ENCODE results near the gene PVALB.

PVALB gene

DNA sequence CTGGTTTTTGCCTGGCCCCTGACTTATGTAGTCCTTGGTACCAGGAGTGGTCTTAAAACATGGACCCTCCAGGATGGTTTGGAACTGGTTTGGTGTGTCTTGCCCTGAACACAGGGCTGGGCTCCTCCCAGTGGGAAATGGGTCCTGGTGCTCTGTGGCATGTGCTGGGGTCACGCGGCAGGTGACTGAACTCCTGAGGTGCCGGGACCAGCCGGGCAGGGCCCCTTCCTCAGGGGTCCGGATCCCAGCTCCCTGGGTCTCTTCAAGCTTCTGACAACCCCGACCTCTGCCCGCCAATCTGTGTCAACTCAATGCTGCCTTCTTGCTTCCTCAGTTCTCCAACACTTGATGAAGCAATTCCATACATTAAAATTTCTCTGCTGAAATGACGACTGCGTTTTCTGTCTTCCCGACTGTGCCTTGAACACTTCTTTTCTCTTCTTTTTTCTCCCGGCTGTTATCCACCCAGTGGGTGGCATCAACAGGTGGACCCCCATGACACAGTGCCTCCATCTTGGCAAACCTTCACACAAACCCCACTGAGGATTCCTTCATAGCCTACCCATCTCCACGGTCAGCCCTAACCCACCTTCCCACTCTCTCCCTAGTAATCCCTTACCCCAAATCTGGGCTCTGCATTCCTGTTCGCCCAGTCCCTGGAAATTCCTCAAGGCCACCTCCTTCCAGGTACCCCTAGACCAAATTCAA, 45.3 kb downstream of the PVALB start:
- peak in 1 of 3 donors; percentile 4 for DNase-seq

DNA sequence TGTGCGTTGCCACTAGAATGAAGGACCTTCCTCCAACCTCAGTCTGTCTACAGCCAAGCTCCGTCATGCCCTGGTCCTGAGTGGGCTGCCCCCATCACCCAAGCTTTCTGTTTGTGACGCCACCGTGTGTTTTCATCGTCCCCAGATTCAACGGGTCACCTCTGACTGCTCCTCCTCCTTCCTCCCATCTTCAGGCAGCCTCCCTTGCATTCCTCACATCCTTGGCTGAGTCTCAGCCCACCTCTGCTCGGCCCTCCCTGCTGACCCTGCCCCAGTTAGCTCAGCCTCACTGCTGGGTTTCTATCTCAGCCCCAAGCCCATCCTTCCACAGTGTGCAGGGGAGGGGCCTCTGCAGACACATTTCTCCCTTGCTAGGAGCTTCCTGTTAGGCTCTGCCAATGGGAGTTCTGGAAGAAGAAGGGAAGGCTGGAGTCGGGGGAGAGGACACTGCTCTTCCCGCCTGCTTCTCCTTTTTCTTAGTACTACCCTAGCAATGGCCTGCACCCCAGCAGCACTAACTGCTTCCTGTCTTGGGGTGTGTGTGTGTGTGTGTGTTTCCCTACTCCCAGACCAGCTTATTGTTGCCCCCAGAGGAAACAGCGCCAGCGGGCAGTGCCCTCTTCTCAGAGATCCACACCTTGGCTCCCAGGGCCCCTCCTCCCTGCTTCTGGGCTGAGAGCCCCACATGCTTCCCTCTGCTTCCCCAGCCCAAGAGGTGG, 46.2 kb downstream of the PVALB start:
- peak; percentile 23 to 45 (median 24) for DNase-seq

DNA sequence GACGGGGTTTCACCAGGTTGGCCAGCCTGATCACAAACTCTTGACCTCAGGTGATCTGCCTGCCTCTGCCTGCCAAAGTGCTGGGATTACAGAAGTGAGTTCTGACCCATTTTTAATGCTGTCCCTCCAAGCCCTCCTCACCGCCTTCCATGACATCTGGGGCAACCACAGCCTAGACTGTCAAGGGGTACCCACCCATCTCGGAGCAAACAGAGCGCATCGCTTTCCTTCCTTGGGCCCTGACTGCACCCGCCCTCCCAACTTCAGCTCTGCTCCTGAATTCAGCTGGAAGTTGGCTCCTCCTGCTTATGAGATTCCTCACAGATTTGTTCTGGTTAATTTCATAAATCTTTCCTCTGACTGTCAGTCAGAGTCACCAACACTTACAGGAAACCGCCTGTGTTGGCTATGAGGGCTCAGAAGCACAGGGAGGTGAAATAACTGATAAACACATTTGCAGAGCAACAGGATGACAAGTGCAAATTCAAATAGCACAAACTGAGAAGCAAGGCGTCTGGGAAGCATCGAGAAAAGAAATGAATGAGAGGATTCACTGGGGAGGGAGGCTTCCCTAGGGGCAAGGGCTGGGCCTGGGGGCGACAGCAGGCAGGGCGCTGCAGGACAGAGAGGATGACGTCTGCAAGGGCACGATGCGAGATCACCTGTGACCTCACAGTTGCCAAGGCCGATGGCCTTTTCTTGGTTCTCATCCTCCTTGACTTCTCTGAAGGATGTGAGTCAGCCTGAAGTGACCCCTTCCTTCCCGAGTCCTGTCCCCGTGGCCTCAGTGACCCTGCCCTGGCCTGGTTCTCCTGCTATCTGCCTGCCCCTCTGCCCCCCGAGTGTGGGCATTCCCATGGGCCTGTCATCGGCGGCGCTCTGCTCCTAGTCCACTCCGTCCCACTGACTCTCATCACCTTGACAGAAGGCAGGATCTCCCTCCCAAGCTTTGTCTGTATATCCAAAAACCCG, 47.0 kb downstream of the PVALB start:
- peak in 2 of 3 donors; percentile 9 to 22 for DNase-seq

DNA sequence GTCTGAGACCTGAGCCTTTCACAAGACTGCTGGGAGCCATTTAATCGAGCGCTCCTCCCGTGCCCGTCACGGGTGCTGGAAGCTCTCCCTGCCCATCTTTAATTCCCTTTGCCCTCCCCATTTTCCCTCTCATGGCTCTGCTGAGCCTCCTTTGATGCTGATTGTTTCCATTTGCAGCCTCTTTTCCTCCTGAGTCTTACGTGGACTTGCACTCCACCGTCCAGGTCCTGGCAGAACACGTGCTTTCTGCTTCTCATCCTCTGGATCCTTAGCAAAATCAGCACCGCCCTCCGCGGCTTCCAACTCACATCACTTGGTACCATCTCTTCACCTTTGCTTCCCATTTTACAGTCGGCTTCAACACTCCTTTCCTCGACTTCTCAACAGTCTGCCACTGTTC, 48.2 kb downstream of the PVALB start:
- DNase-seq, result no peak

DNA sequence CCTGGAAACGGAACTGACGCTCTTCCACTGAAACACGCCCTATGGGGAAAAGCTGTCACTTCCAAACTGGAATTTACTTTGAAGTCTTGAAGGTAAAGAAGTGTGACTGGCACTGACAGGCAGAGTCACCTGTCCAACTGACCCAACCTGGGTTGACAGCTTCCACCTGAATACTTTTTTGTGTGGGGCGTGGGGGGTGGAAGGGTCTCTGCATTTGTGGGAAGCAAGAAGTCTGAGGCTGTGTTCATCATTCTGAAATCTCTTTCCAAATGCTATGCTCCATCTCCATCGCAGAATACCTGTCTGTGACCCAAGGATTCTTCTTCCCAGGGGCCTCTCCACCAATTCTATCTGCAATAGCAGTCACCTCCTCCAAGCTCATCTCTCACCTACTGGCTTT, 48.7 kb downstream of the PVALB start:
- DNase-seq, result peak in 1 of 3 donors; percentile 7

DNA sequence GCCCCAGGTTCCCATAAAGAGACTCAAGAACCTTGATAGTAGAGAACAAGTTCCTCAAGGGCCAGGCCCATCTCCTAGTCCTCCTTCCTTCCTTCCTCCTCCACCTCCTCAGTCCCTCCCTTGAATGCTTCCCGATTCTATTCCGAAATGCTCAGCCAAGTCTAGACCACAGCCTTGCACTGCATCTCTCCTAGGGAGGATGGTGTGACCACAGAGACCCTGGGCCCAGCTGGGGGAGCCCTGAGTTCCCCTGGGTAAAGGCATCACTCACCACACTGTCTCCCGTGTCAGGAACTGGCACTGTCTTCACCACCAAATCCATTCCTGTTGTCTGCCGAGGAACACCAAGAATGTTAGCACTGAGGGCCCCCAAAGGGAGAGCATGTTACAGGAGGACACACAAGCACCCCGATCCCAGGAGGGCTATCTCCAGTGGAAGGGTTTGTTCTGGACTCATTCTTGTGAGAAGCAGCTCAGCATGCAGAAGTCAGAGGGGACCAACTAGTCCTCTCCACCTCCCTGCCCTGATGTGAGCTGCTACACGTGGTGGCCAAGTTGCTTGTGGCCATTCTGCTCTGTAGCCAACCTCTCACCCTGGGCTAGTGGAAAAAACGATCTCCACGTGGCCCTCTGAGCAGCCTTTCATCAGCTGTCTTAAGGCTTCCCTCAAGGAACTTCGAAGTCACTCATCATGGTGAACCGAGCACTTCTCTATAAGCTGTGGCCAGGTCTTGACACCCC, 49.6 kb downstream of the PVALB start:
- peak in 1 of 3 donors; percentile 18 for DNase-seq

DNA sequence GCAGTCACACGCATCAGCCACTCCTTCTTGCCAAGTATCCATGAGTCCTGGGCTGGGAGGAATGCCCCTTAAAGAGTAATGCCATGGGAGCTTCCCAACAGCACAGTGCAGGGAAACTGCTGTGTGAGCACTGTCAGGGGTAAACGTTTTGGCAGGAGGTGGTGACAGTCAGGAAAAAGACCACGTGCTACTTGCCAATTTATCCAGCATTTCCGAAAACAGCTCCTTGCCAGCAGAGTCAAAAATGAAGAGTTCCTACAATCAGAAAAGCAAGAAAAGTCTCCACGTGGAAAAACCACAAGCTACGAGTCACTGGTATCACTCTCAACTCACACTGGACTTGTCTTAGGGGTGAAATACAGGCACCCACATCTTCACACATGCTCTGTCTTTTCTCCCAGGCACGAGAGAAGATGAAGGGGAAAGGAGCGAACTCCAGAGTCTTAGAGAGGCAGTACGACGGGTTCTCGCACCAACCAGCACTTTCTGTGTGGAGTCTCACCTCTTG, 50.8 kb downstream of the PVALB start:
- peak in 1 of 3 donors; percentile 12 for DNase-seq

DNA sequence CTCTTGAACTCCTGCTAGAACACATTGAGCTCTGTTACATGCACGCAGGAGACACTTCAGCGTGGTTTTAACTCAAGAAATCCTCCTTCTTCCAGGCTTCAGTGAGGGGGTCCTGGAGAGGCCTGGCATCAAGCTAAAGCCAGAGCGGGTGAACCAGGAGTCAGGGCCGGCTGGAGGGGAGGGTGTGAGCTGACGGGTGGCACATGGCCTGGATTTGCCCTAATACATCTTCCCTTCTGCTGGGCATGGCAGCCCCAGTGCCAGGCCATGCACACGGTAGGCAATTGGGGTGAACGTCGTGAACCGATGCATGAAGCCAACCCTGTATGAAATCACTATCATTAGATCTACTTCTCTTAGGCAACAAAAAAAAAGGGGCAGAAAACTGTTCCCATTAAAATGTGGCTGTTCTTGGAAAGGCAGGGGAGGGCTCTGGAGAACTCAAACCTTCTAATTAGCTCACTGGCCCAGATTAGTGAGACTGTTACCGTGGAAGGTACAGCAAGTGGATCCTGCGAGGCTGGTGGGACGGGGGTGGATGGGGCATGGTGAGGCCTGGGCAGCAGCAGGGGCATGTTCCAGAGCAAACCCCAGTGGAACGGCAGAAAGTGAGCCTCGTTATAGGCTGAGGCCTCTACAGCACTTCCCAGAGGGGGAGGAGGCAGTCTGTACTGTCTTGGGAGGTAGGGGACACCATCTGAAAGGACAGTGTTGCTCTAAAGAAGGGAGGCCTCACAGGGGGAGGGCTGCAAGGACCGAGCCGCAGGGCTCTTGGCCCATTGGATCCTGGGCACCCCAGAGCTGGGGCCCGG, 51.5 kb downstream of the PVALB start:
- peak in 1 of 3 donors; percentile 17 for DNase-seq

DNA sequence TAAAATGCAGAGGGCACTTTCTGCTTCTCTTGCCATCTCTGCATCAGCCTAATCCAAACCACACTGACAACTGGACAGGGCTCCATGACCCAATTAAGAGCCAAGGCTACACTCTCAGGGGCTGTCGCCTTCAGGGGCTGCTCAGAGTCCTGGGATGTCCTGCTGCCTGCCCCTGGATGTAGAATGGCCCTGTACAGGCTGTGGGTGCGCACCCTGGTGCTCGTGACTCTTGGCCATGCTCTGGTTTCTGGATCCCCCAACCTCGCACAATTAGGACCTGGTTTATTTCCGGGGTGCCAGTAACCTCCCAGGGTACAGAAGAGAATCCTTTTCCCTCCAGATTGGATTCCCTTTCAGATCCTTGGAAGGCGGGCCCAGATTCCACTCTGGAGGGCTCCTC, 52.2 kb downstream of the PVALB start:
- peak in 1 of 3 donors; percentile 4 for DNase-seq

DNA sequence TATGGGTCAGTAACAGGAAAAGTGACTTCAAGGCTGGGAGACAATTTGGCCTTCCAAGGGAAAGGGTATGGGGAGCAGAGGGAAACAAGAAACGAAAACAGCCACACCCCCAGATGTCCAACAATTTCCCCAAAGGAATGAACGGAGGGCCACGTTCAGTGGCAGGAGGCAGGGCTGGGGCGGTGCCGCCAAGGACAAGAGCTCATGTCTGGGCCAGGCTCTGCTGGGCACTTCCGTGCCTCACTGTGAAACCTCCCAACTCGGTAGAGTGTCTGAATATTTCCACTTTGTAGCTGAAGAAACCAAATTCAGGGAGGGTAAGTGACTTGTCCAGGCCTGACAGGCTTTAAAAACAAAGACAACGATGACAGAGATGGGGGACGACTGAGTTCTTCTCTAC, 52.8 kb downstream of the PVALB start:
- peak in 1 of 3 donors; percentile 7 for DNase-seq

DNA sequence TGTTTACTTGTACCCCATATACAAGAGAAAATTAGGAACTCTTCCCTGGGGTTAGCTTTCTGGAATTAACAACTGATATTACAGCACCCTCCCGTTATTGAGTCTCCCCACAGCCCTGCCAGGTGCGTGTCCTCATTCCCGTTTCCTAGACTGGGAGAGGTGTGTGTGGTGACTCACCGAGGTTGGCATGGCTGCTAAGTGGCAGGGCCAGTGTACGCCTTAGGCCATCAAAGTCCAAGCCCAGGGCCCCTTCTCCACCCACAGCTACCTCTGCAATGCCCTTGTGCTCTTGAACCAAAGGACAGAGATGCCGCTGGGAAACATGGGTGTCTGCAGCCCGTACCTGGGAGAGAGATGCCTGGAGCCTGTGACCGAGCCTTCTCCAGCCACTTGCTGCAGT, 53.3 kb downstream of the PVALB start:
- DNase-seq, result peak in 1 of 3 donors; percentile 12

DNA sequence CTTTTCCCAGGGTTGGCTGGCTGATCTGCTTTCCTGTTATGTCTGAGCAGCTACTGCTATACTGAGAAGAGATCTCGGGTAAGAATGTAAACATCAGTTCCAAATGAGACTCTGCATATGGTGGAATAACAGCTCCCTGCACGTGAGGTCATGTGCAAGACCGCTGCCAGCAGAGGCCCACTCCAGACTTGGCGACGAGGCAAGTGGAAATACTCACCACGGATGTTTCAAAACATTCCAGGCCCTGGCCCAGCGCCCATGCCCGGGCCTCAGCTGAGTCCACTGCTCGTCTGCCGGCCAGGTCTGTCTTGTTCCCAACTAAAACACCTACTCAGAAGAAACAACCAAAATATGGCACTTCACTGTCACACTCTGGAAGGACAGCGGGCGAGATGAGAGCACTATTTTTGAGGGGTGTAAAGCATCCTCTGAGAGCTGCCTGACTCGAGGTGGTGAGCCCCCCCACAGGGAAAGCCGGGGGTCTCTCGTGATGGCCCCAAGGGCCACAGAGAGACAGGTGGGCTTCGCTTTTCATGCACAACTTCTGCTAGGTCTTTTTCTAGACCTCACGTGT, 54.1 kb downstream of the PVALB start:
- peak in 1 of 3 donors; percentile 4 for DNase-seq

DNA sequence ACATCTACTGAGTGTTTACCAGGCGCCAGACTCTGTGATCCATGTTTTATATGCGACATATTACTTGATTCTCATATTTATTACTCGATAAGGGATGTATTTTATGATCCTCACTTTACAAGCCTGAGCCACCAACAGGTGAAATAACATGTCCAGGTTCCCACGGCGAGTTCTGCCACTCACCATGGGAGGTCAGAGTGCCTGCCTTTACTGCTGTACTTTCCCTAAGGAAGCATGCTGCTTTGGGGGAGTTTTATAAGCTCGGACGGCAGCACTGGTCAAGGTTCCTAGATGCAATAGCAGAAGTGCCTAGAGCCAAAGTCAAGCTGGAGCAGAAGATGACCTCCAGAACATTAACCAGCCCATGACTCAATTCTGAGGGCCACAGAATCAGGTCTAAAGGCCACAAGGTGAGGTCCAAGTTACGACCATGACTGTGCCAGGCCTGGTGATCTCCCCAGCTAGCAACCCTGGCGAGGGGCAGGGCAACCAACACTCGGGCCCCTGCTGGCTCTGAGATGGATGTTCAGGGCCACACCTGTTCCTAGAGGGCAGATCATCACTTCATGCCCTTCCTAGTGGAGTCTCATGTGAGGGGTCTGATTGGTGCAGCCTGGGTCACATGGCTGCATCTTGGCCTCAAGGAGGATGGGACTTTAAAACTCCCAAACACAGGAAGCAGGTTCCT, 55.1 kb downstream of the PVALB start:
- no peak for DNase-seq

DNA sequence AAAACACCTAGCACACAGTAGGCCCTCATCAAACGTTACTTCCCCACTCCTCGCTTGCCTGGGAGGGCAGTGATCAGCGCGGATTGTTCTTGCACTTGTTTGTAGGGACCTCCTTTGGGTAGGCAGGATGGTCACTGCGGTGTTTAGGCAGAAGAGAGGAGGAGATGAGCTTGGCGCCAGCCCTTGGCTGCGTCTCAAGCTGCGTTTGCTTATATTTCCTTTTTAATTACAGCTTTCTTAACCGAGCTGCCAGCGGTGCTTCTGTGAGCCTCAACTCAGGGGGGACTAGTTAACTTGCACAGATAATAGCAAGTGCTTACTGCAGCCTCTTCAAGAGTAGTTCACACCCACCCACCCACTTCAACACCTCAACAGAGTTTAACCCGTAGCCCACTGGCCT, 56.0 kb downstream of the PVALB start:
- peak in 1 of 3 donors; percentile 16 for DNase-seq

DNA sequence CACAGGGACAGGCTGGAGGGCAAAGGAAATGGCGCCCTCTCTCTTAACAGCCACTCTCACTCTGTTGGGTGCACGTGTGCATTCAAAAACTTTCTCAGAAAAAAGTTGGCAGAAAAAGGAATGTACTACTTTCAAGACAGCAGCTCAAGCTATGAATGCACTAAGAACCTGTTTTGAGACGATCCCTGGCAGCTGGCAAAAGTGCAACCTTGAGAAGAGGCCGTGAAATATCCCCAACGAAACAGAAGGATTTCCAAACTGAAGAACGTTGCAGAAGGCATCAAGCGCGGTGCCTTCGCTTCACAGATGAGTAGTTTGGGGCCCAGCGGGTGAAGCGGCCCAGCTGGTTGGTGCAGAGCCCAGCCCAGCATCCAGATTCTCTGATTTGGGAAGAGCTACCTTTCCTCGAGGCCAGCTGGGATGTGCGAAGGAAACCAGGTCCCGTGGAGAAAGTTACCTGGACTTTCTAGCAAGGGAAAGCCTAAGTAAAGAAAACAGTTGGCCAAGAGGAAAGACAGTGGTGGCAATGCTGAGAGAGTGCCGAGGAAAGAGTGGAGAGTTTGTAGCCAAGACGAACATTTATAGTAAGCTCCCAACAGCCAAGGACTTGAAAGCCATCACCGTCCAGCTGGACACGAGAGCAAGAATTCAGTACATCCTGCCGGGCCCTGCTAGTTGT, 57.2 kb downstream of the PVALB start:
- DNase-seq, result peak in 1 of 3 donors; percentile 12

DNA sequence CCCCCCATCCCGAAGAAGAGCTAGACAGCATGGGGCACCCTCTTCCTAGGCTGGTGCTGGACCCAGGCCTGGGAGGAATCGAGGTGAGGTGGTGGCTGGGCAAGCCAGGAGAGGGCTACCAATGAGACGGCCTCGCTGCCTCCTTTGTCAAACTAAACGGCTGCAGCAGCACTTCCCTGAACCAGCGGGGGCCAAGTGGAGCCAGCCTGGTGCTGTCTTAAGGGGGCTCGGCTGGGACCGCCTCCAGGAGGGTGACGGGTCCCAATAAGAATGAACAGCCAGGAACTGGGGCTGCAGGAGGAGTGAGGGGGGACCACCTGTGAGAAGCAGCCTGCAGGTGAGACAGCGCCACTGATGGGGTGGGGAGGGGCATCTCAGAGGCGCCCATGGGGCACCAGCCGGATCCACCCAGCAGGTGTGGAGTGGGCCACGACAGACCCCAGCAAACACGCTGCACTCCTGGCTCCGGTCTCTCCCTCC, 58.0 kb downstream of the PVALB start:
- DNase-seq, result no peak

DNA sequence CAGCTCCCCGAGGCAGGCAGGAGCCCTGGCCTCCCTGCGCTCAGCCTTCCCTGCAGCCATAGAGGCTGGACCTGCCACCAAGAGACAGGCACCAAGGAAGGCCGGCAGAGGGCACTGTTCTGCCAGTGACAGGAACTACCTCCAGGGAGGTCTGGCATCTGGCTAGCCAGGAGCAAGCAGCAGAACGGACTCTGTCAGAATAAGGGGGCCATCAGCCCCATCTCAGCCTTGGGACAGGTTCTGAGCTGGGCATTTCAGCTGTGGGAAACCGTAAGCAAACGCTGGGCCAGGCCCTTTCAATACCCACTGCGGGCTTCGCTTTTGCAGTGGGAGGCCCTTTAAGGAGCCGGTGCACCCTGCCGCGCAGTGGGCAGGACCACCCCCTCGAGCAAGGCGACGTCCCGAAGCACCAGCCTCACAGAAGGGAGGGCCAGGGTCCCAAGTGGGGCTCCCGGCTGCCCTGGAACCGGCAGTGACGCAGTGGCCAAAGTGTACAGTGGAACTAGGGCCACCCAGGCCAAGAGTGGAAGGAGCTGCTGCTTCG, 59.1 kb downstream of the PVALB start:
- peak; percentile 80 to 88 (median 86) for DNase-seq

DNA sequence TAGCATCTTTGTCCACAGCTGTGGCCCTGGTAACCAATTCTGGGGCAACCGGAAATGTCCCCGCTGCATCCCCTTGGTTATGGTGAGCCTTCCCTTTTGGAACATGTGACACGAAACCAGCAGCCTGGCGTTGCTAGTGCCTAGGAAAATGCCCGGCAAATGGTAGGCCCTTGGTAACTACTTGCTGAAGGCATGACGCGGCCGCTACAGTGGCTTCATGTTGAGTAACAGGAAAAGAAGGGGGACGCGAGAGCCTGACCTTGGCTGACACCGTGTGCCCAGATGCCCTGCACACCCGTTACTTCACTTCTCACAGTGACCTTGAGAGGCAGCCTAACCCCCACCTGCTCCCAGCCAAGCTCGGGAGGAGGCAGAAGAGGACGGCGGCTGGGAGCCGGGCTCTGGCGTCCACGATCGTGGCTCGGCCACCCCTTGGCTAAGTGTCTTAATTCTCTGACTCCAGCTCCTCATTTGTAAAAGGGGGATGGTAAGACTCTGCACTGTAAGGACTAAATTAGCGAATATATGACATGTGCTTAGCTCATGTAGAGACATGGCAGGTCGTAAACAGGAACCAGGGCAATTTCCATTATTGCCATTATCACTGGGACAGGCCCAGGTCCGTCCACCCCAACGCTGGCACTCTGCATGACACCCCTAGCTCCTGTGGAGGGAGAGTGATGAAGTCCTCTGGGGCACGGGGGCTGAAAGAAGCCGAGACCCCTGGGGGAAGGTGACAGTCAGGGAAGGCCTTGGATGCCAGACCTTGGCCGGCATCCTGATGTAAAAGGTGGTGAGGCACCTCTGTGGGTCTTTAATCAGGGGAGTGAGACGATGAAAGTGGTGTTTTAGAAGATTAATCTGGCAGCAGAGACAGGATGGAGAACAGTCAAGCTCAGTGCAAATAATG, 59.8 kb downstream of the PVALB start:
- peak in 2 of 3 donors; percentile 25 to 33 for DNase-seq

All from suppressor macrophage treated with lipopolysaccharide for 1 hour (primary cell).